ENCODE measurements around the gene PRKN. TPM values are rescaled to one million over a fixed set of nuclear protein-coding genes. Genes with fewer than 3 reads are reported as not detected.

The PRKN gene
- total RNA-seq, 1 donor from 2014 or later = 7.0 TPM

DNA sequence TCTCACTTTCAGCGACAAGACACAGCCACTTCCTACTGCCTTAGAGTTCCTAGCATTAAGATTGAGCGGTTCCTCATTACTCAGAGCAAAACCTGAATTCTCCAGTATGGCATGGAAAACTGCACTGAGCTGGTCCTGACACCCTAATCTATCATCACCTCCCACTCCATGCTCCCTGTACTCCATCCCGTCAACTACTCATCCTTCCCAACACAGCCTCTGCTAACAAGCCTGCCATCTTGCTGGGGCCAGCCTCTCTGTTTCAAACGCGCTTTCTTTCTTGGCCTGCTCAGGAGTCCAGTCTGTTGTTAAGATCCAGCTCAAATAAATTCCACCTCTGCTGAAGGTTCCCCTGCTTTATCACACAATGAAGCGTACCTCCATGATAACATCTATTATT is 12.0 kb downstream of the PRKN start:
- Mint-ChIP-seq H3K4me1 (ENCODE audit: low read depth, unreplicated experiment) (peaks cover 15% of the 10 kb centered on the region), H3K27ac (ENCODE audit: unreplicated experiment) (no peak overlapping the region), H3K9me3 (ENCODE audit: unreplicated experiment) (no peaks in the 10 kb centered on the region), H3K36me3 (ENCODE audit: unreplicated experiment) (no peaks in the 10 kb centered on the region), H3K27me3 (ENCODE audit: unreplicated experiment) (no peaks in the 10 kb centered on the region), H3K4me3 (ENCODE audit: unreplicated experiment) (no peak overlapping the region)
- TF ChIP-seq, protein P1, sequence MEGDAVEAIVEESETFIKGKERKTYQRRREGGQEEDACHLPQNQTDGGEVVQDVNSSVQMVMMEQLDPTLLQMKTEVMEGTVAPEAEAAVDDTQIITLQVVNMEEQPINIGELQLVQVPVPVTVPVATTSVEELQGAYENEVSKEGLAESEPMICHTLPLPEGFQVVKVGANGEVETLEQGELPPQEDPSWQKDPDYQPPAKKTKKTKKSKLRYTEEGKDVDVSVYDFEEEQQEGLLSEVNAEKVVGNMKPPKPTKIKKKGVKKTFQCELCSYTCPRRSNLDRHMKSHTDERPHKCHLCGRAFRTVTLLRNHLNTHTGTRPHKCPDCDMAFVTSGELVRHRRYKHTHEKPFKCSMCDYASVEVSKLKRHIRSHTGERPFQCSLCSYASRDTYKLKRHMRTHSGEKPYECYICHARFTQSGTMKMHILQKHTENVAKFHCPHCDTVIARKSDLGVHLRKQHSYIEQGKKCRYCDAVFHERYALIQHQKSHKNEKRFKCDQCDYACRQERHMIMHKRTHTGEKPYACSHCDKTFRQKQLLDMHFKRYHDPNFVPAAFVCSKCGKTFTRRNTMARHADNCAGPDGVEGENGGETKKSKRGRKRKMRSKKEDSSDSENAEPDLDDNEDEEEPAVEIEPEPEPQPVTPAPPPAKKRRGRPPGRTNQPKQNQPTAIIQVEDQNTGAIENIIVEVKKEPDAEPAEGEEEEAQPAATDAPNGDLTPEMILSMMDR (IDR thresholded peaks at IDR 0.05; ENCODE audit: partially characterized antibody, unreplicated experiment) = no peak
- DNase-seq = no peak

DNA sequence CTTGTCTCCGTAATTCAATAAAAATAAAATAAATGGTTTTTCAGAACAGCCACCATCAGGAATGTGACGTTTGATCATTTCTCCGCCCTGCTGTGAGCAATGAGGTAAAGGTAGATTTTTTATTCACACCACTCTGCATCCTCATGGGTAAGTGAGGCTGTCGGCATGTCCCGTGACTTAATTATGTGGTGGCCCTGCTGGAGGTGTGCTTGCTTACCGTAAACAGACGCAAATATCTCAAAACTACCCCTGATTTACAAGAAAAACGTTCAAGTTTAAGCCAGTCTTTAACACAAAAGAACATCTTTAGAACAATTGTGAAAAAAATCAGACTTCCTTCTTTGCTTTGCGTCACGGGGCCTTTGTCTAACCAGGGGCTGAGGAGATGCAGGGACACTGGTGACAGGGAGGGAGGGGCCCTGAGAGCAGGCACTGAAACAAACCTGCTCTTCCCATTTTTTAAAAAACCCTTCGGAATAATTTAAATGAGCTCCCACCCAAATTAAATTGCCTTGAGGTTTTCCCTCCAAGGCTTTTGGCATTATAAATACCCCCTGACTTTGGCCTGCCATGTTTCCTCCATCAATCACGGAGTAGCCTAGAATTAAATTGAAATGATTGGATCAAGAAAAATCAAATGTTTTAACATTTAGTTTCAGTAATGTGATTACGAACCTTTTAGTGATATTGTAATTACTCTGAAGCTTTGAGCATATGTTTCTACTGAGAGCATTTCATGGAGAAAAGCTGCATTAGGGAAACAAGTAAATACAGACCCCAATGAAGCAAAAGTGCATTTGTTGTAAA is 13.4 kb downstream of the PRKN start:
- DNase-seq = no peak
- H3K4me1 Mint-ChIP-seq (ENCODE audit: low read depth, unreplicated experiment) = peaks cover 14% of the 10 kb centered on the region

DNA sequence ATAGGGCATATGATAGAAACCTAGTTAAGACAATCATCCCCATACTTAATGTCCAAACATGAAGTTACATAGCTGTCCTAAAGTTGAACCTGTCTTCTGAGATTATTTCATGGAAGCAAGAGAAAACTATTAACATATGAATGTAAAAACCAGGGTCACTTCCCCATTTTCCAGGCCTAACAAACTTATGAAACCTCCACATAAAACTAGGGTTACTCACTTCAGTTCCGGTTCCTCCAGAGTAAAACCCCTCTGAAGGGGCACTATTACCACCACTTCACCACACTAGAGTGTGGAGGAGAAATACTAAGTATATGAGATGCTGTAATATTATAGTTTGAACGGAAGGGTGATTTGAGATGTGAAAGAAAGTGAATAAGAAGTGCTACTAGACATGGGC is 14.9 kb downstream of the PRKN start:
- H3K9me3 Mint-ChIP-seq (ENCODE audit: unreplicated experiment) = no peaks in the 10 kb centered on the region
- H3K36me3 Mint-ChIP-seq (ENCODE audit: unreplicated experiment) = peaks cover 3% of the 10 kb centered on the region
- peaks cover 12% of the 10 kb centered on the region for H3K4me1 Mint-ChIP-seq (ENCODE audit: low read depth, unreplicated experiment)
- no peak for DNase-seq
- TF ChIP-seq, protein P1 (IDR thresholded peaks at IDR 0.05; ENCODE audit: partially characterized antibody, unreplicated experiment) = no peak
- H3K4me3 Mint-ChIP-seq (ENCODE audit: unreplicated experiment) = no peak overlapping the region
- no peaks in the 10 kb centered on the region for H3K27me3 Mint-ChIP-seq (ENCODE audit: unreplicated experiment)
- no peak overlapping the region for H3K27ac Mint-ChIP-seq (ENCODE audit: unreplicated experiment)

More for the DNA sequence above, 13.4 kb downstream of the PRKN start:
- Mint-ChIP-seq H3K4me3 (ENCODE audit: unreplicated experiment) (no peak overlapping the region), H3K36me3 (ENCODE audit: unreplicated experiment) (peaks cover 2% of the 10 kb centered on the region), H3K27me3 (ENCODE audit: unreplicated experiment) (no peaks in the 10 kb centered on the region), H3K27ac (ENCODE audit: unreplicated experiment) (peak overlapping the region; percentile 81), H3K9me3 (ENCODE audit: unreplicated experiment) (no peaks in the 10 kb centered on the region)
- TF ChIP-seq, protein P1 (IDR thresholded peaks at IDR 0.05; ENCODE audit: partially characterized antibody, unreplicated experiment) = no peak

DNA sequence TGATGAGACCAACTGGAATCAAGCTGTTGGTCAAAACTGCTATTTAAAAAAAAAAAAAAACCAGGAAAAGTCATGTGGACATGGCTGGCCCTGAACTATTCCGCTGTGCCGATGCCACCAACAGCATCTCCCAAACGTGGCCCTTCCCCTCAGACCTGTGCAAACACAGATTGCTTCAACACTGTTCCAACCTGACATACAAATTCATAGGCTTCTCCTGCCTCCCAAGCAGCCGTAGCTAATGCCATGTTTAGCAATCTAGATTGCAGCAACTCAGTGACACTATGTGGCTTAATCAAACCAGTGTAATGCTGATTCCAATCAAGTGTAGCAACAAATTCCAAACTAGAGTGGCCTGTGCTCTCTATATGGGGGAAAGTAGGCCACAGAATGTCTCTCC is 16.2 kb downstream of the PRKN start:
- Mint-ChIP-seq H3K27me3 (ENCODE audit: unreplicated experiment) (no peaks in the 10 kb centered on the region), H3K9me3 (ENCODE audit: unreplicated experiment) (no peaks in the 10 kb centered on the region), H3K27ac (ENCODE audit: unreplicated experiment) (no peak overlapping the region), H3K4me3 (ENCODE audit: unreplicated experiment) (no peak overlapping the region), H3K4me1 (ENCODE audit: low read depth, unreplicated experiment) (peaks cover 12% of the 10 kb centered on the region), H3K36me3 (ENCODE audit: unreplicated experiment) (peaks cover 3% of the 10 kb centered on the region)
- DNase-seq = no peak
- TF ChIP-seq, protein P1 (IDR thresholded peaks at IDR 0.05; ENCODE audit: partially characterized antibody, unreplicated experiment) = no peak

DNA sequence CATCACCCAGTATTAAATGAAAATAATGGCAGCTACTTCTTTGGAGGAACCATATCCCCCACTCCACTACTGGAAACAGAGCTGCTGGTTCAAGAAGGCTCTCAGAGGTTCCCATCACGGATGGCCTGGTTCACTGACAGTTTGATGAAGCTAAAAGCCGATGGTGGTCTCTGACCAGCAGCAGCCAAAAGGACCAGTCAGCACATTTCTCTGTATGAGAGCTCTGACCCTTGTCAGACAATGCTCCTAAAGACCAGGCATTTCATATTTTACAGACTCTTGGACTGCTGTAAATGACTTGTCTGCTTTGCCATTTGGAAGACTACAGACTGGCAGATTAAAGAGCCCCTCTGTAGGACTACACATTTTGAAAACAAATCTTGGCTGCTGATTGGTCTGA is 16.6 kb downstream of the PRKN start:
- TF ChIP-seq, protein P1 (IDR thresholded peaks at IDR 0.05; ENCODE audit: partially characterized antibody, unreplicated experiment) = no peak
- Mint-ChIP-seq H3K27ac (ENCODE audit: unreplicated experiment) (no peak overlapping the region), H3K9me3 (ENCODE audit: unreplicated experiment) (no peaks in the 10 kb centered on the region), H3K36me3 (ENCODE audit: unreplicated experiment) (peaks cover 3% of the 10 kb centered on the region), H3K4me3 (ENCODE audit: unreplicated experiment) (no peak overlapping the region), H3K4me1 (ENCODE audit: low read depth, unreplicated experiment) (peaks cover 12% of the 10 kb centered on the region), H3K27me3 (ENCODE audit: unreplicated experiment) (no peaks in the 10 kb centered on the region)
- DNase-seq = no peak
